CD4-positive, alpha-beta T cell treated with Interleukin-12 subunit alpha and Interleukin-12 subunit beta, for 1 hour (primary cell): ENCODE results near the gene FXN.
"Not testable (repeated sequence)": the region's sequence is repeated elsewhere in the genome, so short reads cannot be mapped to it uniquely, and the experiment has no call there.

ENCODE experiments used
- DNase-seq: peaks from one replicate; pipeline ENCODE4 v3.0.0-alpha.2; 2020

Gene FXN

GRCh38 chr9:69107771-69108170 is 72.2 kb downstream of the FXN start:
- DNase-seq = no peak

GRCh38 chr9:69108706-69109105 is 73.2 kb downstream of the FXN start:
- DNase-seq = not testable (repeated sequence)

GRCh38 chr9:69109152-69109551 is 73.6 kb downstream of the FXN start:
- no peak for DNase-seq

- DNase-seq = not testable (repeated sequence)
Measured at GRCh38 chr9:69112646-69113045, 77.1 kb downstream of the FXN start.

DNA sequence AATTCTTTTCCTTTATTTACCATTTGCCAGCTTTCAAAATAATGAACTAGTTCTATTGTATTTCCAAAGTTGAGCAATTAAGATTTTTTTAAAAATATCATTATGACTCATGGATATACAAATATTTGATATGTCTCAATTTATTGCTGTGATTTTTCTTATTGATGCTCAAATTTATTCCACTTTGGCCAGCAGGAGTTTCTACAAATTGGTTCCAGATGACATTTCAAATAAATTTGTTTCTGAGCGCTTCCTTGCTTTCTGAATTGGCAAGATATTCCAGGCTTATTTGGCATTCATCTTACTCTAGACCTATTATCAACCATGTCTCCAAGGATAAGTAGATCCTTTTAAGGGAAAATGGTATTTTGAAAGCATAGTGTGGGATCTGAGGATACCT is 80.1 kb downstream of the FXN start:
- DNase-seq = no peak

- no peak for DNase-seq
Measured at GRCh38 chr9:69118656-69119055, 83.1 kb downstream of the FXN start.

- DNase-seq = no peak
Measured at GRCh38 chr9:69120380-69121154, 85.0 kb downstream of the FXN start.

DNA sequence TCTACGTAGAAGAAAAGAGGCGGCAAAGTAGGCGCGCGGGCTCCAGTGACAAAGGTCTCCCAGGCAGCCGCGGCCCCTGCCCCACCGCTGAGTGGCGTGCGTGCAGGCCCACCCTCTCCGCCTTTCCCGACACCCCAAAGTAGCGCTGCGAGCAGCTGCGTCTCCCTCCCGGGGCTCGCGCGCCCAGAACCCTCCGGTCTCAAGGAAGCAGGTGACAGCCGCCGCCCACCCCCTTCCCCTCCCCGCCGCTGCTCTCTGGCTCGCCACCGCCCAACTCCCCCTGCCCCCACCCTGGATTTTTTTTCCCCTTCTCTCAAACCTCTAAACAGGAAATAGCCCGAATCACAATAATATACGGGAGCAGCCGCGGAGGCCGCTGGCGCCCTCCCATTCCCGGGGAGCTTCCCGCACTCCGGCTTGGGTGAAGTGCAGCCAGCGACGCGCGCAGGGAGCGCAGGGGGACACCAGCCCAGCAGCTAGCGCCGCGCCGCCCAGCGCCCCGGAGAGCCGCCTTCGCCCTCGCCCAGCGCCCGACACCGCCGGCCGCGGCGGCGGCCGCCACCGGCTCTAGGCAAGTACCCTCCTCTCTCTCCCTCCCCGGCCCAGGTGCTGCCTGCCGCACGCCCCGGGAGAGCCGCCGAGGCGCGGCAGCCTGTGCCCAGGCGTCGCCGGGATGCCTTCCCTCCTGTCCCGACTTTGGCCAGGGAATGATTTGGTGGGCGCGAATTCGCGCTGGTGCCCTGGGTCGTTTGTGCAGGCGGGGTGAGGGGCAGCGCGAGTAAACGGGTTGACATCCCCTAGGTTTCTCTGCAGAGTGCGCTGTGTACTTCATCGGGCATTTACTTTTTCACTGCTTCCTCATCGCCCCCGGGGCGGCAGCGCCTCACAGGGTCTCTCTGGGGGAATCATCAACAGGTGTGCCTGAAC is 85.9 kb downstream of the FXN start:
- peak; percentile 7 for DNase-seq

DNA sequence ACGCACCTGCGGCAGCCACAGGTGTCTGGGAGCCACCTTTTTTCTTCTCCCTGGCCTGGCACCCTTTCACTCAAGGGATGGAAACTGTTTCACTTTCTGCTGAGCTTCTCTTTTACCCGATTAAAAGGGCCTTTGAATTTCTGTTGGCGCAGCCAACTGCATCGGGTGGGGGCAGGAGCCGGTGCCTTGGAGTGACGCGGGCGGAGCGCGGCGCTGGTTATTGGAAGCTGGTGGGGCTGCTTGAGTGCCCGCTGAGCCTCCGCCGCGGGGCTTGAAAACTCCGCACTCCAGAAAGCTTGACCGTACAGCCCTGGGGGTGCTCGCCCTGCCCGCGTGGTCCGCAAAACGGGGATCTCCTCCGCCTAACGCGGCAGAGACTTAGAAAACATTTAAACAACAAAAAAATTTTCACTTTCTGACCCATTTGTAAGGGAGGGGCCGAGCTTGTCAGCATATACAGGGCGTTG is 86.6 kb downstream of the FXN start:
- DNase-seq = peak; percentile 34

DNA sequence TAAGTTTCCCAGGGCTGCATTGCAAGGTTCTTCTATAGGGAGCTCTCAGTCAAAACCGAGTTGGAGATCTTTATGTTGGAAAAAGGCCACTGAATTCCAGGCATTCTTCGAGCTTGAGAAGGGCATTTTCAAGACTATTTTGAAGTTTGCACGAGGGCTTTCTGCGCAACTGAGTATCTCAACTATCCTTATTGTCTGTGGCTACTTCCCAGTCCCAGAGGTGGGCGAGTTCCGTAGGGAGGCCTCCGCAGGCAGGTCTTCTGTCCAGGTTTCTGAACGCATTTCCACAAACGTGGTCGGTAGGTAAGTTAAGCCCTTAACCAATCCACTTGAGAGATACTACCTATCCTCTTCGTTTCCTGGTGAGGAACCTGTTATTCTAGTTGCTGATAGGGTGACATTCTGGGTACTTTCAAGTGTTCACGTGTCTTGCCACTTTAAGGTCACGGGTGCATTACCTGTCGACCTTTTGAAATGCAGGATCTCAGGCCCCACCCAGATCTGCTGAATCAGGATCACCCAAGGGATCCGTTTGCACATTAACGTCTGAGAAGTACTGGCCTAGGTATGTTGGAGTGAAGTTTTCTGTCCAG is 87.1 kb downstream of the FXN start:
- no peak for DNase-seq

GRCh38 chr9:69130456-69131441 is 95.2 kb downstream of the FXN start:
- DNase-seq = no peak

DNA sequence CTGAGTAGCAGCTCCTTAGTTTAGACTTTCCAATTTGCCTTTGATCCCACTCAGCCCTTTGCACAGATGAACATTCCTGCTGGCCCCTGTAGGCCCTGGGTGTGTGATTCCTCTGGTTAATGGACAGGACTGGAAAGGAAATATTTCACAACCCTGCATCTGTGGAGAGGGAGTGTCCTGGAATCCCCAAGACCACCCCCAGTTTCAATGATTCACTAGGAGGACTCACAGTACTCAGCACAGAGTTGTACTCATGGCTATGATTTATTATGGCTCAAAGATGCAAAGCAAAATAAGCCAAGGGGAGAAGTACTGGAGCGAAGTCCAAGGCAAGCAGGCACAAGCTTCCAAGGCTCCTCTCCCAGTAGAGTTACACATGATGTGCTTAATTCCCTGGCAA is 96.1 kb downstream of the FXN start:
- no peak for DNase-seq

GRCh38 chr9:69132361-69132760 is 96.8 kb downstream of the FXN start:
- DNase-seq = no peak

GRCh38 chr9:69134412-69134811 is 98.9 kb downstream of the FXN start:
- DNase-seq = no peak

DNA sequence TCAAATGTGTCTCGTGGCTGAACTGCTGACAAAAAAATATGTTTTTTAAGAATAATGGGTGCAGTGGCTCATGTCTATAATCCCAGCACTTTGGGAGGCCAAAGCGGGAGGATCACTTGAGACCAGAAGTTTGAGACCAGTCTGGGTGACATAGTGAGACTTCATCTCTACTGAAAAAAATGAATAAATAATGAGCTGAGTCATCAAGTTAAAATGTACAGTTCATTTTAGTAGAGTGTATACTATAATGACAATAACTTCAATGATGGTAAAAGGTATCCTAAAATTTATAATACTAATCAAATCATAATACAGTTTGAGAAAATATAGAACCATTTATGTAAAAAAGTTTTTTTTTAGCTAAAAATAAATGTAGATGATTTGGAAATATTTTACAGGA is 100.6 kb downstream of the FXN start:
- DNase-seq = no peak

- DNase-seq = no peak
Measured at GRCh38 chr9:69136779-69137178, 101.2 kb downstream of the FXN start.

DNA sequence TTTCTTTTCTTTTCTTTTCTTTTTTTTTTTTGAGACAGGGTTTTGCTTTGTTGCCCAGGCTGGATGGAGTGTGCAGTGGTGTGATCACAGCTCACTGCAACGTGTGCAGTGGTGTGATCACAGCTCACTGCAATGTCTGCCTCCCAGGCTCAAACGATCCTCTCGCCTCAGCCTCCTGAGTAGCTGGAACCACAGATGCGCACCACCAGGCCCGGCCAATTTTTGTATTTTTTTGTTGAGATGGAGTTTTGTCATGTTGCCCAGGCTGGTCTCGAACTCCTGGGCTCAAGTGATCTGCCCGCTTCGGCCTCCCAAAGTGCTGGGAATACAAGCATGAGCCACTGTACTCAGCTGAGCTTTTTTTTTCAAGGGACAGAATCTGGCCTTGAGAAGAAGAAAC is 101.8 kb downstream of the FXN start:
- DNase-seq = no peak

DNA sequence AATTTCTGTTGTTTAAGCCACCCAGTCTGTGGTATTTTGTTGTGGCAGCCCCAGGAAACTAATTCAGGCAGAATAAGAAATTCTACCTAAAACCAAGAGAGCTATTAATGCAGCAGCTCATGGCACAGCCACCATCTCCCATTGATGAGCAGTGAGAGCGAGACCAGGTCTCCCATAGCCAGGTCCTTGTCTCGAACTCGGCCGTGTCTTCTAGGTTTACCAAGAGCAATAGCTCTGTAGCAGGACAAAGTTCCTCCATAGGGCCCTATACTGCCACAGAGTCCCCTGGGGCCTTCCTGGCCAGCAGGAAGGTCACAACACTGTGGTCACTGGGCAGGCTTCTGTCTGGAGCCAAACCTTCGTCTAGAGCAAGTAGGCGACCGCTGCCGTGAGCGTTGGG is 104.0 kb downstream of the FXN start:
- no peak for DNase-seq

DNA sequence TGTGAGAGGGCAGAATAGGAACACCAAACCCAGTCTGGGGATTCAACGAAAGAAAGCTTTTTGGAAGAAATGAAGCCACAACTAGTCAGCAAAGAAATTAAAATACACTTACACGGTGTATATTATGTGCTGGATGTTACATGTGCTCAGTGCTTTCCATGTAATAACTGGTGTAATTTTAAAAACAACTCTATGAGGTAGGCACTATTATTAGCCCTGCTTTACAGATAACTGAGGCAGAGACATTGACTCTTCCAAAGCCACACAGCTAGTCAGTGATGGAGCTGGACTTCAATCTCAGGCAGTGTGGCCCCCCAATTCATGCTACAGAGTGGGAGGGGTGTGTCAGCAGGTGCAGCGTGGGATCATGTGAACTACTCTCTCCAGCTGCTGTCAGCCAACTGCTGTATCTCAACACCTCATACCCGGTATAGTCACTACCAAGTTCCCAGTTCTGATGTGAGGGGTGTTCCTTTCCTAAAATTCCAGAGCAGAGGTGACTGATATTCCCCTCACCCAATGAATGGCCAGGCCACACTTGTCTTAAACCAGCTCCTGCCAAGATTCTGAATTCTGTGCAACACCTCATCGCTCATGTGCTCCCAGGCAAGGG is 104.7 kb downstream of the FXN start:
- no peak for DNase-seq

DNA sequence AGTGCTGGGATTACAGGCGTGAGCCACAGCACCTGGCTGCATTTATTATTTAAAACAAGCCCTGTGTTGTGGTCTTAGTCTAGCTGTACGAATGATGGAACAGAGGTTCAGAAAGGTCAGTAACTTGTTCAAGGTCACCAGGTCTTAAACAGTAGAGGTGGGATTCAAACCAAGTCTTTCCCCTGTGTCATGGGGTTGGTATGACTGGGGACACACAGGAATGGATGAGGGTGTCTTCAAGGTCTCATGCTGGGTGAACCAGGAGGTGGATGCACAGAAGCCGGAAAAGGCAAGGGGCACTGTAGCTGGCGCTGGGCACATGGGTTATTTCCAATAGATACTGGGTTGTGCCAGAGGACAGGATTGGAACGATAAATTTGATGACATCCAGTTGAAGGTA is 106.3 kb downstream of the FXN start:
- DNase-seq = no peak

DNA sequence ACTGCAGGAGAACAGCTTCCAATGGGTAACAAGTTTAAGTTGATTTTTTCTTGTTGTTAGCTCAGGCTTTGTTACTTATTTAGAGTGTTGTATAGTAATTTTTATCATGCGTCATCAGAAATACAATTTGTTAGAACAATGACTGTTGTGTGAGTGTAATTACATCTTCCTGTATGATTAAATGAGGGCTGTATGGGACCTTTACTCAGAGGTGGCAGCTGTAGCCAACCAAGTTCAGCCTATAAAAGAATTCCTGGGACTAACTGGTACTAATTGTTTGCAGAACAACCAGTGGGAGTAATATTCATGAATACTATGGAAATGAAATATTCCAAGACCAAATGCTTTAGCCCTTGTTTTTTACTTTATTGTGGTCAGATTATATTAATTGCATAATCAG is 107.7 kb downstream of the FXN start:
- DNase-seq = no peak

DNA sequence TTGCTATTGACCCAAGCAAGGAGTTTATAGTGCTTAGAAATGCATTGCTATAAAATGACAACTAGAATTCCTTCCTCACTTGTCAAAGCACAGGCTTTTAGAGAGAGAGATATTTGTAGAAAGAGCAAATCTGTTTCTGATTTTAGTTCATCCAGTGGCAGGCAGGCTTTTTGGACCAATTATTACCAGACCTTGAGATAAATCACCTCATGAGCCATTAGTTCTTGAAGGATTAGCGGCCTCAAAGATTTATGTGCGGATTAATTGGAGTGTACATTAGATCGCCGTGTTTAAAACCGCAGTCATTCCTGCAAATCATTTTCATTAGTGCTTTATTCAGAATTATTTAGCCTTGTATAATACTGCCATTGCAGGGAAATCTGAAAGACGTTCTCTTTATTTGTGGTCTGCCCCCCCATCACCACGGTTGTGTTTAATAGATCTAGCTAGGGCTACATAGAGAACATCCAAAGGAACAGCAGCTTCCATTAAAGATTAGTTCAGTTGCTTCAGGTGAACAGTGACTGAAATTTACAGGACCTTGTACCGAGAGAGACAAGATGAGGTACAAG is 109.7 kb downstream of the FXN start:
- no peak for DNase-seq
